HG03064 (cell line): Measurements from ENCODE around the gene HES1.
"Not testable (repeated sequence)": the region's sequence is repeated elsewhere in the genome, so short reads cannot be mapped to it uniquely, and the experiment has no call there.

Source experiments
- ATAC-seq: cut with Tn5 transposase; IDR thresholded peaks from one replicate; pipeline ENCODE4 v1.9.1; 2021; ENCODE audit warnings: low read depth; ENCODE audit not compliant: unreplicated experiment

Gene HES1, protein sequence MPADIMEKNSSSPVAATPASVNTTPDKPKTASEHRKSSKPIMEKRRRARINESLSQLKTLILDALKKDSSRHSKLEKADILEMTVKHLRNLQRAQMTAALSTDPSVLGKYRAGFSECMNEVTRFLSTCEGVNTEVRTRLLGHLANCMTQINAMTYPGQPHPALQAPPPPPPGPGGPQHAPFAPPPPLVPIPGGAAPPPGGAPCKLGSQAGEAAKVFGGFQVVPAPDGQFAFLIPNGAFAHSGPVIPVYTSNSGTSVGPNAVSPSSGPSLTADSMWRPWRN

GRCh38 chr3:194135806-194136518 lies at the start of gene HES1:
Gene HES1, plus strand, starts transcription at chr3:194136148. Its CDS starts 233 bp downstream, at chr3:194136381.
- no peak for ATAC-seq

GRCh38 chr3:194086388-194087075 lies 49.4 kb upstream of the HES1 start:
- ATAC-seq: no peak

DNA sequence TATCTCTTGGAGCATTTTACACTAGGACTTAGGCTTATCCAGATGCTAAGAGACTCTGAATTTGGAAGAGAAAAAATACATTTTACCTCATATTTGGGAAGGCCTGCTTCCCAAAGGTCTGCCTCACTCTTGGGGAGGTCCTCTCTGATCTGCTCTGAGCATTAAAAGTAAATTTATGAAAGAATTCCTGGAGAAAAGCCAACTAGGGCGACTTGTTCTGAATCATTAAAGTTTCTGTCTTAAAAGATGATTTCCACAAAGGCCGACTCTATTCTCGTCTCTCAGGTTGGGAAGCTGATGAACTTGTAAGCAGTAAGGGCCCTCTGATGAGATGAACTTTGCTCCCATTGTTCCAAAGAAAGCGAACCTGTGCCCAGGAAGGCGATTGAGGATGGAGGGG lies 48.7 kb upstream of the HES1 start:
- no peak for ATAC-seq

- ATAC-seq: no peak
Observed at GRCh38 chr3:194087995-194088855, 47.7 kb upstream of the HES1 start.

DNA sequence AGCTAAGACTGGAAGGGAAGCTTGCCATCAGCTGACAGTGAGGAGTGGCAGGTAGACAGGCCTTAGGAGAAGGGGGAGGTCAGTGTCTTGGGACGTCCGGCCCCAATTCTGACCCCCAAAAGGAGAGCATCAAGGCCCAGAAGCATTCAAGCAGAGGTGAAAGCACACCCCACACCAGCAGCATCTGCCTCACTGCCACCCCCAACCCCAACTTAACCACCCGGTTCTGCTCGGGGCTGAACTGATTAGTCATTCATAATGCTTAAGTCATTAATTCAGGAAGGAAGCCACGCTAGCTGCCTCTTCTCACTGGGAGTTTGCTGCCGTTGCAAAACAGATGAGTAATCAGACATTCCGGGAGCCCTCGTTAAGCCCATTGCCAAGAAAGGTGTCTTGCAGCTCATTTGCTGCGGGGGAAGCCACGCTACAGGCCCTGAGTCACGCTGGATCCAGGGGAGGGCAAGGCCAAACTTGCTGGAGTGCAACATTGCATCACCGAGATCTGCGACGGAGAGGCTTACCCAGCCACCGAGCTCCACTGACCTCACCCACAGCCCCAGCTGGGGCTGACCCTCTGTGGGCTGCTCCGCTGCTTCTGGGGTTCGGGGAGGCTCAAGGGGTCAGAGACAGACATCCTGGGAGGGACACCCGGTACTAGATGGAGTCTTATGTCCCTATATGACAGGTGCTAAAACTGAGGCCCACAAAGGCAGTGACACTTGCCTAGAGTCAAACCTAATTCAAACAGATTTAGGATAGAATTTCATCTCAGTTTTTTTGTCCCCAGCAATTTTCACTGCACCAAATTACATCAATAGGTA lies 46.4 kb upstream of the HES1 start:
- peak; percentile 57 for ATAC-seq

- not testable (repeated sequence) for ATAC-seq
Observed at GRCh38 chr3:194090178-194090555, 45.8 kb upstream of the HES1 start.

- no peak for ATAC-seq
Observed at GRCh38 chr3:194090716-194091115, 45.2 kb upstream of the HES1 start.

DNA sequence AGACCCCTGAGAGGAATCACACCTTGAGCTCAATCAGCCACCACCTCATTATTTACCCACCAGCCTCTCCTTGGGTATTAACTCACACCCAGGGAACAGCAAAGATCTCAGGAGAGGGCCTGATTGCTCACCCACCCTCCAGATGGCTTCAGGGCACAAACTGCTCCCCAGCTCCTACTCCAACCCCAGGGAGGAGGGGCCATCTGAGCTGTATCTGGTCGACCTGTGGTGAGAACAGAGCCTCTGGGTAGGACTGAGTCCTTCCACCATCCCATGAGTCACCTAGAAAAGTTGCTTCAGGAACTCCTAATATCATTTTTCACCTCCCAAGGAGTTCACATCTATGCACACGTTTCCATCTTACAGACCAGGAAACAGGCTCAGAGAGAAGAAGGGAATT lies 44.8 kb upstream of the HES1 start:
- ATAC-seq: no peak

DNA sequence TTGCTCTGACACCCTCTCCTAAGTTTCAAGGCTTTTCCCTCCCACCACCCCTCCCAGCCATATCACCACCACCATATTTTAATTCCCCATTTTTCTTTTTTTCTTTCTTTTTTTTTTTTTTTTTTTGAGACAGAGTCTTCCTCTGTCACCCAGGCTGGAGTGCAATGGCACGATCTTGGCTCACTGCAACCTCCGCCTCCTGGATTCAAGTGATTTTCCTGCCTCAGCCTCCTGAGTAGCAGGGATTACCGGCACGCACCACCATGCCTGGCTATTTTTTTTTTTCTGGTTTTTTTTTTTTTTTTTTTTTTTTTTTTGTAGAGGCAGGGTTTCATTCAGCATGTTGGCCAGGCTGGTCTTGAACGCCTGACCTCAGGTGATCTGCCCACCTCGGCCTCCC lies 44.1 kb upstream of the HES1 start:
- ATAC-seq: not testable (repeated sequence)

DNA sequence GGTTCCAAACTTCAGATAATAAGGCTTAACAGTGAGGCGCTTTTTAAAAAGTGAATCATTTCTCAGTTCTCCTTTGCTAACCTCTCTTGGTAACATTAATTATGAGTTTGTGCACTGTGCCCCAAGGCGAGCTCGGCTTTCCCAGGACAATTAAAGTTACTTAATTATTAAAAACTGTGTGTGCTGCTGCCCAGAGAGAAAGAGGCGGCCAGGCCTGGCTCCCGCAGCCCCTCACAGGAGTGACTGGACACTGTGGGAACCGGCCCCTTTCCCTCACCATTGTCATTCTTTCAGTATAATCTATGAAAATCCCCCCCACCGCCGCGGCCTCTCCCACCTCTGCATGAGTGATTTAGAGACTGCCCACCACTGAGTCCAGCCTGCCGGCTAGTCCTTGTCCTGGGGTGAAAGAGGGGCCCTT lies 43.1 kb upstream of the HES1 start:
- ATAC-seq: no peak

- ATAC-seq: no peak
Observed at GRCh38 chr3:194093842-194094241, 42.1 kb upstream of the HES1 start.

DNA sequence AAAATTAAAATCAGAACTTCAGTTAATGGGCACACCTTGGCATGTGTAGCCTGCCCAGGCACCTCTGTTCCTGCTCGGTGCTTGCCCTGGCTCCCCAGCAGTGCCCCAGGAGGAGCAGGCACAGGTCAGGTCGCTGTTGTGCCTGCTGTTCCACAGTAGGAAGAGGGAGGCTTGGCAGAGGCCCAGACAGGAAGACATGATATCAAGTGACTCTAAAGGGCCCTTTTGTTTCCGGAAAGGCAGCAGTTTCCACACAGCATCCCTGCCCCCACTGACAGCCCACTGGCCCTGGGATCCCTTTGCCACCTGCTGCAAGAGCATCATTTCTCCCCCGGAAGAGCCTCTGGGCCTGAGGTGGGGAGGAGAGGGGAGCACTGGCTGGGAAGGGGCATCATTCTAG lies 40.5 kb upstream of the HES1 start:
- ATAC-seq: no peak

DNA sequence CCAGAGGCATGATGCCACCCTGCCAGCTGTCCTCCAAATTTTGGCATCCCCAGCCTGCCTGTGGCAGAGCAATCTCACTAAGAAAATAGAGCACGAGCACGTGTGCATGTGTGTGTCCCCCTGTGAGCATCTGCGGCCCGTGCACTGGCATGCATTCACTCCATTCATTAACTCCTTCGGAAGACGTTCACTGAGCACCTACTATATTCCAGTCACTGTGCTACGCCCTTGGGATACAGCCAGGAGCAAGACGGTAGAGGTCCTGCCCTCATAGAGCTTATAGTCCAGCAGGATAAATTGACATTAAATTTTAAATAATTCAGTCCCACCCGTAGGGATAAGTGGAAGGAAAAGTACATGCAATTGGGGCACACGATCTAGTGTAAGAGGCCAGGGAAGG lies 40.0 kb upstream of the HES1 start:
- ATAC-seq: no peak

DNA sequence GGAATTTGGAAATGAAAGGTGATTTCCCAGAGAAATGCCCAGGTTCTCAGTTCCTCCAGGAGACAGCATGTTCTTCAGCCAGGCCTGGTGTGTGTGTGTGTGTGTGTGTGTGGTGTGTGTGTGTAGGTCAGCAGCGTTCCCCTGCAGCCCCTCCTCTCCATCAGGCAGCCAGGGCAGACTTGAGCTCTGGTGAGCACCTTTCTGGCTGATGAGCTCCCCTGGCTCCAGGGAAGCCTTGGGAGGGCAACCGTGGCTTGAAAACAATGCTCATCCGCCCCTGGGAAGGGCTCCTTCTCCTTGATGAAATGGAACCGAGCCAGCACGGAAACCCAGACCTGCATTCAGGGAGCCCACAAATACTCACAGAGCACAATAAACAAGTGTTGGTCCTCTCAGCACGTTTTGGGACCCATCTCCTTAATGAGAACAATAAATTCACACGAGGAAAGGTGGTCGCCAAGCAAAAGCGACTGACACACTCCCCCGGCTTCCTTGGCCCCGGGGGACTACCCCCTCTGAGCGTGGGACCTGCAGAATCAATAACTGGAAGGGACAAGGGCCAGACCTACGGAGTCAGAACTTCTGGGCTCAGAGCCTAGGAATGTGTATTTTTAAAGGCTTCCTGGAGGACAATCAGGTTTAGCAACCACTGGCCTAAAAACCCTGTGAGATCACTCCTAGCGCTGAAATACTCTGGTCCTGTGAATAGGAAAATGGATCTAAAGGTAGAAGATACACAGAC lies 38.6 kb upstream of the HES1 start:
- no peak for ATAC-seq

- ATAC-seq: no peak
Observed at GRCh38 chr3:194098081-194098842, 37.7 kb upstream of the HES1 start.

GRCh38 chr3:194098843-194099183 lies 37.1 kb upstream of the HES1 start:
- no peak for ATAC-seq

DNA sequence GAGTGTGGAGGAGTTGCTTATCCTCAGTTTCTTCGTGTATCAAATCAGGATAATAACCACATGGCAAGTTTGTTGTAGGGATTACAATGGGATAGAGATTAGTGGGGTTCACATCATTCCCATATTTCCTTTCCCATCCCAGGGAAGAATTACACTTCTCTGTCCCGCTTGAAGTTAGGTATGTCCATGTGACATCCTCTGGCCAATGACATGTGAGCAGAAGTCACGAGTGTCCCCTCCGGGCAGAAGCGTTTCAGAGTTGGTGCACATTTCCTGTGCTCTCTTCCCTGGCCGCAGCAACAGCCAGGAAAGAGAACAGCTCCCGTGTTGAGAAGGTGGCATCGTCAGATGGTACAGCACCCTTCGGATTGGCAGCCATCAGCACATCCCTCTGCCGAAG lies 36.7 kb upstream of the HES1 start:
- ATAC-seq: no peak

- peak; percentile 77 for ATAC-seq
Observed at GRCh38 chr3:194100856-194101390, 35.0 kb upstream of the HES1 start.
